Esophagus squamous epithelium (tissue), 4 donors: ENCODE results near the gene PEX13.

Experiments used
- CTCF ChIP-seq, 6 experiments: fragments of 450-650 bp in 4 of 6; fragments of 200-600 bp in 2 of 6; sonication (generic) in 2 of 6; IDR thresholded peaks; one replicate each; pipeline ENCODE4 v1.5.1; 2016 to 2019; ENCODE audit warnings: antibody characterized with exemption in 6 of 6, mild to moderate bottlenecking in 4 of 6, moderate library complexity in 4 of 6
- POLR2A ChIP-seq, 4 donors: fragments of 450-650 bp; IDR thresholded peaks; one replicate each; pipeline ENCODE4 v1.6.1; 2017; ENCODE audit warnings: antibody characterized with exemption in 4 of 4, mild to moderate bottlenecking in 4 of 4, moderate library complexity in 3 of 4

GRCh38 chr2:60991644-60992043, 25.9 kb upstream of the PEX13 start:
- TF ChIP-seq POLR2A (IDR thresholded peaks at IDR 0.05) (no peak), CTCF (IDR thresholded peaks at IDR 0.05) (no peak)
